ENCODE data around the gene MITF. TPM values are rescaled to one million over a fixed set of nuclear protein-coding genes. Genes with fewer than 3 reads are reported as not detected.

The MITF gene
- total and polyA plus RNA-seq, 10 donors, result 0.83 to 11.9 (median 6.2) TPM

DNA sequence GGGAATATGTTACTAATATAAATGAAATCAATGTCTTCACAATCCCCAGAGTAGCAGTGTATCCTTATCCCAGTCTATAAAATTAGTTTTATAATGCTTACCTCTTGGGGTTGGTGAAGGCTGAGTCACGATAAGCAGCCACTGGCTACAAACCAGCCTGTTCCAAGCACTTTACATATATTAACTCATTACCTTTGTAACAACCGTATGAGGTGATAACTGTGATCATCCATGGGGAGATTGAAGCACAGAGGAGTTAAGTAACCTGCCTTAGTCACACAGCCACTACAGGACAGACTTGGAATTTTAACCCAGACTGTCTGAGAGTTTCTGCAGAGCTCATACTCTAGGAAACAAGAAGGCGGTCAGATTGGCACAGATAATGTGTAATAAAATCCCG lies 43.3 kb upstream of the MITF start:
- intact Hi-C loops (cut with DNase I; ENCODE audit: low total_unique reads), result no loop called here
- DNase-seq, result no peak
- H3K27me3 ChIP-seq (replicated peaks in 1 of 7), result no peaks in the 10 kb centered on the region
- WGBS, 5 donors, result 83 to 88% (median 85%) methylated on average over 4 of the region's 4 CpGs
- no peak overlapping the region for H3K27ac ChIP-seq
- no peak for TF ChIP-seq CTCF (IDR thresholded peaks at IDR 0.05 in 8 of 11, conservative IDR thresholded peaks at IDR 0.05 in 3 of 11)
- TF ChIP-seq POLR2A (IDR thresholded peaks at IDR 0.05), result no peak
- TF ChIP-seq POLR2AphosphoS5 (IDR thresholded peaks at IDR 0.05), result no peak
- peaks cover 0 to 9% (median 6%) of the 10 kb centered on the region in 8 donors for H3K9me3 ChIP-seq
- no peak overlapping the region for H3K4me3 ChIP-seq
- H3K36me3 ChIP-seq, result no peaks in the 10 kb centered on the region
- no peaks in the 10 kb centered on the region for H3K4me1 ChIP-seq

- 63 to 75% (median 68%) methylated on average over 1 of the region's 1 CpG for WGBS, 5 donors
- intact Hi-C loops (cut with DNase I; ENCODE audit: low total_unique reads), result no loop called here
Measured at GRCh38 chr3:69696367-69696766, 42.9 kb upstream of the MITF start.

GRCh38 chr3:69697381-69697780 lies 41.9 kb upstream of the MITF start:
- intact Hi-C loops (cut with DNase I; ENCODE audit: low total_unique reads), result no loop called here
- H3K27me3 ChIP-seq (replicated peaks in 1 of 7), result no peaks in the 10 kb centered on the region
- H3K36me3 ChIP-seq, result no peaks in the 10 kb centered on the region
- H3K4me3 ChIP-seq, result no peak overlapping the region
- H3K27ac ChIP-seq, result no peak overlapping the region
- no peaks in the 10 kb centered on the region for H3K4me1 ChIP-seq
- peaks cover 0 to 21% (median 14%) of the 10 kb centered on the region in 8 donors for H3K9me3 ChIP-seq
- no peak for DNase-seq
- WGBS, 5 donors, result 57 to 72% (median 62%) methylated on average over 5 of the region's 5 CpGs
- TF ChIP-seq POLR2AphosphoS5 (IDR thresholded peaks at IDR 0.05) (no peak), POLR2A (IDR thresholded peaks at IDR 0.05) (no peak), CTCF (IDR thresholded peaks at IDR 0.05 in 8 of 11, conservative IDR thresholded peaks at IDR 0.05 in 3 of 11) (no peak)

More at GRCh38 chr3:69696367-69696766, 42.9 kb upstream of the MITF start:
- no peak for DNase-seq
- H3K27me3 ChIP-seq (replicated peaks in 1 of 7), result no peaks in the 10 kb centered on the region
- H3K4me1 ChIP-seq, result no peaks in the 10 kb centered on the region
- H3K4me3 ChIP-seq, result no peak overlapping the region
- no peaks in the 10 kb centered on the region for H3K36me3 ChIP-seq
- H3K9me3 ChIP-seq, result peaks cover 0 to 13% (median 9%) of the 10 kb centered on the region in 8 donors
- no peak for TF ChIP-seq POLR2A (IDR thresholded peaks at IDR 0.05)
- TF ChIP-seq CTCF (IDR thresholded peaks at IDR 0.05 in 8 of 11, conservative IDR thresholded peaks at IDR 0.05 in 3 of 11), result no peak
- no peak for TF ChIP-seq POLR2AphosphoS5 (IDR thresholded peaks at IDR 0.05)
- H3K27ac ChIP-seq, result no peak overlapping the region

GRCh38 chr3:69698728-69699127 lies 40.5 kb upstream of the MITF start:
- no peak overlapping the region for H3K27ac ChIP-seq
- no peak overlapping the region for H3K4me3 ChIP-seq
- peaks cover 0 to 27% (median 16%) of the 10 kb centered on the region in 8 donors for H3K9me3 ChIP-seq
- no peaks in the 10 kb centered on the region for H3K36me3 ChIP-seq
- no peak for TF ChIP-seq POLR2AphosphoS5 (IDR thresholded peaks at IDR 0.05)
- TF ChIP-seq CTCF (IDR thresholded peaks at IDR 0.05 in 8 of 11, conservative IDR thresholded peaks at IDR 0.05 in 3 of 11), result no peak
- TF ChIP-seq POLR2A (IDR thresholded peaks at IDR 0.05), result no peak
- WGBS, 5 donors, result 62 to 93% (median 89%) methylated on average over 2 of the region's 2 CpGs
- no peaks in the 10 kb centered on the region for H3K27me3 ChIP-seq (replicated peaks in 1 of 7)
- intact Hi-C loops (cut with DNase I; ENCODE audit: low total_unique reads), result no loop called here
- H3K4me1 ChIP-seq, result no peaks in the 10 kb centered on the region
- DNase-seq, result no peak

Data from spleen (tissue), 11 donors.